Ectodermal cell (in vitro differentiated cells): ENCODE data around the gene NSUN3.

Source experiments
- H3K27ac ChIP-seq: 2 replicates; pipeline ENCODE4 v1.7.0; 2013; ENCODE audit warnings: mild to moderate bottlenecking, low read depth, low read length; ENCODE audit not compliant: insufficient read depth, poor library complexity, severe bottlenecking
- H3K27me3 ChIP-seq: 2 replicates; pipeline ENCODE4 v1.7.0; 2013; ENCODE audit warnings: mild to moderate bottlenecking, low read length; ENCODE audit not compliant: insufficient read depth, control insufficient read depth, poor library complexity, severe bottlenecking
- H3K36me3 ChIP-seq: one replicate; pipeline ENCODE4 v1.7.0; 2013; ENCODE audit warnings: low read length; ENCODE audit not compliant: control insufficient read depth, insufficient read depth
- H3K4me1 ChIP-seq: one replicate; pipeline ENCODE4 v1.7.0; 2013; ENCODE audit warnings: low read length; ENCODE audit not compliant: control insufficient read depth, insufficient read depth
- H3K4me3 ChIP-seq: 2 replicates; pipeline ENCODE4 v1.7.0; 2013; ENCODE audit warnings: low read depth, low read length, control low read depth; ENCODE audit not compliant: insufficient read depth
- H3K9me3 ChIP-seq: 2 replicates; pipeline ENCODE4 v1.7.0; 2013; ENCODE audit warnings: mild to moderate bottlenecking, low read length, moderate library complexity; ENCODE audit not compliant: control insufficient read depth
- WGBS, 2 experiments: methylation state at CpG; one replicate each; pipeline ENCODE4 v1.1.7; 2013; ENCODE audit warnings: missing lambda C conversion rate in 2 of 2; 5-methylcytosine and 5-hydroxymethylcytosine counted together

The NSUN3 gene

DNA sequence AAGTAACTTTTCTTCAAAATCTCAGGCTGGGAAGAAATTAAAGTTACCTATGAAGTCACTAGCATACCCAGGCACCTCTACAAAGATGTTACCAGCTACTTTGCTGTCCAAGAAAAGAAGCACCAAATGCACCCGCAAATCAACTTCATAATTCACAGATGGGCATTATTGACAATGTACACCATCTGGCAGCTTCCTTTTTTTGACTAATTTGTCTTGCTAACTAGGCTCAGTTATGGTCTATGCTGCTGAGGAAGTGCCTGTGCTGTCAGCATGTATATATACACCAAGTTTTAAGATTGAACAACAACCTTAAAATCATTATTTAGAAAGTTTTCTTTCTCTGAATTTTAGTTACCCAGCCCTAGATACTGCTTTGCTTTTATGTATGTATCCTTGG lies 93.8 kb downstream of the NSUN3 start:
- Histone ChIP-seq H3K9me3 (no peaks in the 10 kb centered on the region), H3K4me3 (no peak overlapping the region), H3K27me3 (no peaks in the 10 kb centered on the region), H3K27ac (no peak overlapping the region), H3K36me3 (no peaks in the 10 kb centered on the region), H3K4me1 (no peaks in the 10 kb centered on the region)
- WGBS, 2 experiments: 94 to 100% methylated on average over 1 of the region's 1 CpG

DNA sequence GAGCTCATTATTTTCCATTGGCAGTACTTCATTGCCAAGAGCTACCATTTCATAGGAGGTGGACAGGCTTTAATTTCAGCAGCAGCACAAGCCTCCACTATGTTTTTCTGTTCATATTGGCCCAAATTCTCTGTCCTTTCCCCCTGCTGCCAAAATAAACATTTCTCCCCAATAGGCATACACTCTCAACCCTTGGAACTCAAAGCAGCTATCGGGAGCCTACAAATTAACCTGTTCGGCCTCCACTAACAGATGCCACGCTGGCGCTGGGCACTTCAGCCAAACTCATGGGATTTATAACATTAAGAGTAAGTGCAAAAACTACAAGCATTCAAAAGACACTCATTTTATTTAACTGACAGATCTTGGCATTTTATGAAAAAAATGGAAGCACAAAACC lies 95.7 kb downstream of the NSUN3 start:
- H3K27ac ChIP-seq: no peak overlapping the region
- 92 to 94% methylated on average over 4 of the region's 4 CpGs for WGBS, 2 experiments
- no peaks in the 10 kb centered on the region for H3K4me1 ChIP-seq
- H3K27me3 ChIP-seq: no peaks in the 10 kb centered on the region
- H3K4me3 ChIP-seq: no peak overlapping the region
- no peaks in the 10 kb centered on the region for H3K36me3 ChIP-seq
- no peaks in the 10 kb centered on the region for H3K9me3 ChIP-seq

DNA sequence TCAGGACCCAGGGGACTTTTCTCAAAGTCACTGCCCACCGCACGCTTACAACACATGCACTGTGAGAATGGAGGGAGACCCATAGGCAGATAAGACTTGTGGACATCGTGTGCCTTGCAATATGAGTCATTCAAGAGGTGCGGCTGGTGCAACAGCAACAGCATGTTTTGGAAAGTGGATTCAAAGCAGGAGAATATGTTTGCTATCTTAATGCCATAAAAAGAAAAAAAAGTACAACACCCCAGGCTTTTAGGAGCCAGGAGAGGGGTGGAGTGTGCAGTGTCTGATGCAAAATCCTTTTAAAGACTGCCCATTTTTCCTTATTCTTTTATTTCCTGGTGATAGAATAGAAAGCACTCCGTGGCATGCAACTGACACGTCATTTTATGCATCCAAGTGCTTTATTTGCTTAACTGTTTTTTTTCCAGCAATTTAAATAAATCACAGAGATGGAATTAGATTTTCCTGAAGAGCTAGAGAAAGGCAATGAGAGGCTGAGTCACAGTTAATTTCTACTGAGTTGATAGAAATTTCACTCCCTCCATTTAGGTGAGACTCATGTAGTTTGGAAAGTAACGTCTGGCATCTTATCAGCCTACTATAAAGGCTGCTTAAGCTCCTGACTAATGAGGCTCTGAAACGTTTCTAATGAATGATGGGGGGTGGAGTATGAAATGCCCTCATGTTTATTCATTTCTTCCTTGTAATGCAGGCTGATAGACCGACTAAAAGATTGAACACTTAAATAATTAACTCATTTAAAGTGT lies 96.4 kb downstream of the NSUN3 start:
- Histone ChIP-seq H3K36me3 (no peaks in the 10 kb centered on the region), H3K4me1 (no peaks in the 10 kb centered on the region), H3K4me3 (no peak overlapping the region), H3K9me3 (no peaks in the 10 kb centered on the region), H3K27ac (no peak overlapping the region), H3K27me3 (no peaks in the 10 kb centered on the region)
- WGBS, 2 experiments: 90 to 91% methylated on average over 8 of the region's 9 CpGs

DNA sequence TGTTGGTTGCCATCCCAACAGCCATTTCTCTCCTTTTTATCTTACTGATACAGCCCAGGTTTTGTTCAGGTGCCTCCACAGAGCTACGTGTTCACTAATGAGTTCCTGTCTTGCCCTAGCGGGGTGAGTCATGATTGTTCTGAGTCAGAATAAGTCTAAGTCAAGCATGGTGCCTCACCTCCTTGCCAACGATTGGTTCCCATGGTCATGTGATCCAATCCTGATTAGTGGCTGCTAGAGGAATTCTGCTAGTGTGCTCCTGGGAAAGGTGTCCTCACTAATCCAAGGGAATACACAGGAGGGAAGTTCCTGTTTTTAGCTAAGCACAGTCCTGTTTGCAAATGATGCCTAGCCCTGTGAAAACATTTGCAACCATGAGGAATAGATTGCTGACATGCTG lies 99.8 kb downstream of the NSUN3 start:
- no peak overlapping the region for H3K4me3 ChIP-seq
- H3K9me3 ChIP-seq: no peaks in the 10 kb centered on the region
- H3K27me3 ChIP-seq: no peaks in the 10 kb centered on the region
- H3K4me1 ChIP-seq: no peaks in the 10 kb centered on the region
- WGBS, 2 experiments: 96 to 97% methylated on average over 3 of the region's 3 CpGs
- H3K36me3 ChIP-seq: no peaks in the 10 kb centered on the region
- no peak overlapping the region for H3K27ac ChIP-seq

DNA sequence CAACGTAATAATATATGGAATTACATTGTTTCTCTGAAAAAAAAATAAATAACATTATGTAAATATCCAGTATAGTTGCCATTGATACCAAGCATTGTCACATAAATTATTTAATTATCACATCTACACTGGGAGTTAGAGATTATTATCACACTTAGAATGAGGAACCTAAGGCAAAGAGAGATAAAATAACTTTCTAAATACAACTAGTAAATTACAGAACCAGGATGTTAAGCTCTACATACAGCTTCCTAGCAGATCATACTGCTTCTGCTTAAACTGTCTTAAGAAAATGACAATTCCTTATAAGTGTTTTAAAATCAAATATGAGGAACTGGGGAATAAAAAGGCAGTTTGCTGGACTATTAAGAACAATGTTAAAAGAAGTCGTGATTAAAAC lies 104.5 kb downstream of the NSUN3 start:
- no peak overlapping the region for H3K4me3 ChIP-seq
- H3K36me3 ChIP-seq: no peaks in the 10 kb centered on the region
- H3K9me3 ChIP-seq: no peaks in the 10 kb centered on the region
- no peak overlapping the region for H3K27ac ChIP-seq
- 93 to 100% methylated on average over 1 of the region's 2 CpGs for WGBS, 2 experiments
- H3K27me3 ChIP-seq: no peaks in the 10 kb centered on the region
- no peaks in the 10 kb centered on the region for H3K4me1 ChIP-seq

DNA sequence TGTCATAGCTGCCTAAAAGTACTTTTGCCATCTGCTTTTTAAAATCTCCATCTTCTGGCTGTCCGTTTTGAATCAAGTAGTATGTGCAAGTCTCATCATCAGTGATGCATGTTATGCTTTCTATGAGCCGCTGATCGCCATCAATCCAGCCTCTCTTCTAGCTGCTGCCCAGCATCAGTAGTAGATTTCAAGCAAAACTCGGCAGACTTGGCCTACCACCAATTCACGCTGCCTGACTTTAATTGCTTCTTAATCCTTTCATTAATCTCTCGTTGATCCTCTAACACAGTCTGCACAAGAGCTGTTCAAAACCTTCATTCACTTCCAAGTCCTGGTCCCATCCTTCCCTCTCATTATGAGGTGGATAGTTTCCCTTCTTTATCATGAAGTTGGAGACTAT lies 104.9 kb downstream of the NSUN3 start:
- Histone ChIP-seq H3K4me3 (no peak overlapping the region), H3K36me3 (no peaks in the 10 kb centered on the region), H3K4me1 (no peaks in the 10 kb centered on the region), H3K27ac (no peak overlapping the region), H3K27me3 (no peaks in the 10 kb centered on the region), H3K9me3 (no peaks in the 10 kb centered on the region)
- WGBS, 2 experiments: 95 to 96% methylated on average over 6 of the region's 6 CpGs

DNA sequence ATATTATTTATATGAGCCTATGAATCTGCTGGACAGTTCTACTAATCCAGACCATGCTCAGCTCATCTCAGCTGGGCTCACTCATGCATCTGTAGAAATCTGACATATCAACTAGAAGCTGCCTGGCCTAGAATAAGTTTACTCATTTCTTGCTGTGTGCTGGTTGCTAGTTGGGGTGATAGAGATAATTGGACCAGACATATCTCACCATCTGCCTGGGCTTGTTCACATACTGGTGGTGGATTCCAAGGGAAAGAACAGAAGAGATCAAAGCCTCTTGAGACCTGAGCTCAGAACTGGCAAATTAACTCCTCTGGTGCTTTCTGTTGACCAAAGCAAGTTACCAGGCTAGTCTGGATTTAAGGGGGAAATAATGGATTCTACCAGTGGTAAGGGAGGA lies 109.1 kb downstream of the NSUN3 start:
- Histone ChIP-seq H3K27me3 (no peaks in the 10 kb centered on the region), H3K36me3 (no peaks in the 10 kb centered on the region), H3K4me3 (no peak overlapping the region), H3K4me1 (no peaks in the 10 kb centered on the region), H3K27ac (no peak overlapping the region), H3K9me3 (no peaks in the 10 kb centered on the region)

DNA sequence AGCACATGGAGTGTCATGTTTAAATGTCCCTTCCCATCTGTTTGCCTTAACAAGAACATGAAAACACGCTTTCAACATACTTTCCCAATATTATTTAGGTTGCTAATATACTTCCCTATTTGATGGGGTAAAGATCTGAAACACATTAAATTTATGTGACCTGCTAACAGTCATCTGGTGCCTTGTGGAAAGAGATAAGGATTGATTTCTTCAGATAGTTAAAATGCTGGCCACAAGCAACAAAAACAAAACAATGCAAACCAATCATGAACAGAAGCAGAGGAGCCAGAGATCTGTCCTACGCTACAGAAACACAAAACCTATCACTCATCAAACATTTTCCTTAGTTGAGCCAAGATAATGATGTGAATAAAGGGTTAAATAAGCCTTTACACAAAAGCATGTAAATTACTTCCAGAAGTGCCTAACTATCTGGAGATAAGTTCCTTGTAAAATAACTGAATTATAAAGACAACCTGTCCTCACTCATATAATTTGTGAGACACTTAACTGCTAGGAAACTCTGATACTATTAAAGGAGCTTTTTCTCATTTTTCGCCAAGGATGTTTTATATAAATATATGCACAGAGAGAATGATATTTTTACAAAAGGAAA lies 109.9 kb downstream of the NSUN3 start:
- no peaks in the 10 kb centered on the region for H3K4me1 ChIP-seq
- H3K27ac ChIP-seq: no peak overlapping the region
- H3K4me3 ChIP-seq: no peak overlapping the region
- no peaks in the 10 kb centered on the region for H3K9me3 ChIP-seq
- no peaks in the 10 kb centered on the region for H3K27me3 ChIP-seq
- 94 to 100% methylated on average over 1 to 3 of the region's 3 CpGs for WGBS, 2 experiments
- no peaks in the 10 kb centered on the region for H3K36me3 ChIP-seq

DNA sequence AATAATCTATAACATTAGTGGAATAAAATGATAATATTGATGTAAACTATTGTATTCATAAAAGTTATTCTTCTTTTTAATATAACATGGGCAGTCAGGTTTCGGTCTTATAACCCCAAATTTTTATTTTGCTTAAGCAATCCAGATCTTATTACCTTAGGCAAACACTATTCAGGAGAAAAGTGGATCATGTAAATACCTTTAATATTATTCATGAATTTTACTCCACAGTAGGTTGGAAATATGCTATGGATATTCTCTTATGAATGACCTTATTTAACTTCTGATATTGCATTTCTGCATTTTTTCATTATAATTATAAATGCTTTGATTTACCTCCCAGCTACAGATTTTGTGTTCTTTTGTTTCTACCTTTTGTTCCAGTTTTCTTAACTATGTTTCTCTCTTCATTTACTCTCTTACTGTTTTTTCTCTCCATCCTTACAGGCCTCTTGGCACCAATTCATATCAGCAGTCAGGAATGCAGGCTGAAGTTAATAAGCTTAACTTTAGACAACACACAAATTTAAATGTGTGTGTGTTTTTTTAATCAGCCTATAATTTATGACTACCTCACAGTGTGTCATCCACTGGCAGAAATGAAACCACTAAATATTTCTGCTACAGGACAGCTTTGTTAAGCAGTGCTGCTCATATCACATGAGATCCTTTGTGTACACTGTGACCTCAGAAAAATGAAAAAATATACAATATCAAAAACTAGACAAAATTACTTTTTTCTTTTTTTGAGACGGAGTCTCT lies 111.0 kb downstream of the NSUN3 start:
- Histone ChIP-seq H3K9me3 (no peaks in the 10 kb centered on the region), H3K27me3 (no peaks in the 10 kb centered on the region), H3K4me1 (no peaks in the 10 kb centered on the region), H3K36me3 (no peaks in the 10 kb centered on the region), H3K27ac (no peak overlapping the region), H3K4me3 (no peak overlapping the region)
- WGBS, 2 experiments: 88 to 99% methylated on average over 1 to 2 of the region's 2 CpGs

DNA sequence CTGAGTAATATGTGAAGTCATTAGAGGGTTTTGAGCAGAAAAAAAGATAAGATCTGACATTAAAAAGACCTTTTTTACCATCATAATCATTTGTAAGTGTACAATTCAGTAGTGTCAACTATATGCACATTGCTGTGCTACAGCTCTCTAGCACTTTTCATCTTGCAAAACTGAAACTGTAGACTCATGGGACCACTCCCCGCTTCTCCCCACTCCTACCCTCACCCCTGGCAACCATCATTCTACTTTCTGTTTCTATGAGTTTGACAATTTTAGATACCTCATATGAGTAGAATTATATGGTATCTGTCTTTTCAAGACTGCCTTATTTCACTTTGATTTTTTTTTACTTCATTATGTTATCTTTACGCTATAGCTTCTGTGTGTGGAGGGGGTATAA lies 112.8 kb downstream of the NSUN3 start:
- 95 to 100% methylated on average over 2 of the region's 2 CpGs for WGBS, 2 experiments

More for the DNA sequence above, 112.8 kb downstream of the NSUN3 start:
- Histone ChIP-seq H3K4me3 (no peak overlapping the region), H3K27ac (no peak overlapping the region), H3K9me3 (no peaks in the 10 kb centered on the region), H3K4me1 (no peaks in the 10 kb centered on the region), H3K36me3 (no peaks in the 10 kb centered on the region), H3K27me3 (no peaks in the 10 kb centered on the region)
